Stimulated activated CD8-positive, alpha-beta memory T cell treated with anti-CD3 and anti-CD28 coated beads, Interleukin-4, amount 100 ng/mL, for 24 hours (primary cell): ENCODE data around the gene FBXO8.

Experiments used
- DNase-seq: peaks from one replicate; pipeline ENCODE4 v3.0.0-alpha.2; 2020; ENCODE audit warnings: low read depth

The FBXO8 gene

DNA sequence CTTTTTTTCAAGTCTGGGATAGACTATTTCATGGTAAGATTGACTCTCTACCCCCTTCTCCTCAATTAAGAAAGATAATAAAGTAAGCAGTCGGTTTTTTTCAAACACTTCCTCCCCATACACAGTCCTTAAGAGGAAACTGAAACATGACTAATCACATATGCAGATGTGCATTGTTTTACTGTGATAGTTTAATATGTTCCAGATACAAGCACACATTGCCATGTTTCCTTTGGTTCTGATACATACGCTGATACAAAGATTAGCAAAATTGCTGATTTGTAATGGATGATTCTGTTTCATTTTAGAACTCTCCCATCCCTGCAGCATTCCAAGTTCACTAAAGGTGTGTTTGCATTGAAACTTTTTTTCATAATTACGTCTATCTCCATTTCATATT lies 76.1 kb downstream of the FBXO8 start:
- DNase-seq: no peak

DNA sequence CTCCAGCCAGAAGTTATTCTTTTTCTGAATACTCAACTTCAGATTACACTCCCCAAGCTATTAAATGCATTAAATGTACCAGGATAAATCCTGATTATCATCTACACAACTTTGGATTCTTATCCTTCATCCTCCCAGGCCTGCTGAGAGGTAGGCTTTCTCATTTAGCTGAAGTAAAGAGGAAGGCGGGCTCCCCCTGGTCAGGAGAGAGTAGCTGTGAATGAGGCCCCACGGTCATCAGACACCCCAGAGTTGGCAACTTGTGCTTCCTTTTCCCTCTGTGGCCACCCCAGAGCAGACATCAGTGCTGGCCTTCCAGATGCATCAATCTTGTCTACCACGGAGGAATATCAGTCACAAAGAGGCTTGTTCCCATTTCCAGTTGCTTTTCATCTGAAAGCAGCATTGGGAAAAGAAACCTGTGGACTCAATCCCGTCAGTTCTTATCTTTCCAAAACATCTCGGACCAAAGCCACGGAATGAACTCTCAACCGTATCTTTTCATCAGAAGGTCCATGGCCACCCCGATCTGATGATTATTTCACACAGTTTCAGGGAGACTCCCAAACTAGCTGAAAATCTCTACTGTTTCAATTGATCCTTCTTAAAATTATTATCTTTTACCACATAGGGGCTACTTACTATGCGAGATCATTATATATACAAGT lies 79.2 kb downstream of the FBXO8 start:
- no peak for DNase-seq

- no peak for DNase-seq
Measured at GRCh38 chr4:174201871-174202270, 81.6 kb downstream of the FBXO8 start.

GRCh38 chr4:174199735-174200134 lies 83.7 kb downstream of the FBXO8 start:
- DNase-seq: no peak

GRCh38 chr4:174198828-174199227 lies 84.6 kb downstream of the FBXO8 start:
- no peak for DNase-seq

DNA sequence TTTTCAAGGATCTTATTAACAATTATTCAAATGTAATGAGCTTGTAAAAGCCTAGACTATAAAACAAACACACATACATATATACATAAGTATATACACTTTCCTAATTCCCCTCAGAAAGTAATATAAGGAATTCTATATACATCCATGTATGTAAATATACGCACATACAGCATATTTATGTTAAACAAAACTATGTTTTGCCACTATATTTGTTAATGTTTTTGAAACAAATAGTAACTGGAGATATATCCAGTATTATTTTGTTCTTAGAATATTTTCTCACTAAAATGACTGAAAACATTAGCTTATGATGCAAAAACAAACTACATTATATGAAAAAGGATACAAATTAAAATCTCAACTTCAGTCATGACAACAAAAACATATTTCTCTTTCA lies 85.1 kb downstream of the FBXO8 start:
- DNase-seq: no peak

- no peak for DNase-seq
Measured at GRCh38 chr4:174193438-174194374, 89.8 kb downstream of the FBXO8 start.

- DNase-seq: no peak
Measured at GRCh38 chr4:174192943-174193342, 90.5 kb downstream of the FBXO8 start.

DNA sequence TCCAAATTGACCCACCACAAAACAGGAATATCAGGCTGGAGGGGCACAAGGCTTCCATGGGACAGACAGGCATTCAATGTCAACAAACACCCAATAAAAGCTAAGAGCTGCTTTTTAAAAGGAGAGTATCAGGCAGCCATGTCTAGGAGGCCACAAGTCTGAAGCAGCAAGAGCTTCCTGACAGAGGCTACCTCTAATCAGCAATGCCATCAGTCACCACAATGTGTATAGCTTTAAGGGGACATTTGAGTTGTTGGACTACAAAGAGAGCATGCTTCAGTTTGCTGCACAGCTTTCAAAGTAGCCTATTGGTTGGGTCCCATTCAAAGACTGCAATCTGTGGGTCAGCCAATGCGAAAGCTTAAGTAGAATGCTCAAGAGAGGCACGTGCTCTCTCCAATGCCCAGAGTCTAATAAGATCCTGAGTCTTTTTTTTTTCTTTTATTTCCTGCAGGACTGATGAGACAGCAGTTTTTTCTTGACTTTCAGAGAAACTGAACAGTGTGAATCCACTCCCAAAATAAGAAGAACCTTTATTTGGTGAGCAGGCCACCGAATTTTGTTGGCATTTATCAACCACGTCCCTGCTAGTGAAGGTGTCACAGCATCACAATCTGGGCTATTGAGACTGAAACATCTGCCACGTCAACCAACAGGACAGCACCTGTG lies 92.5 kb downstream of the FBXO8 start:
- DNase-seq: no peak

- no peak for DNase-seq
Measured at GRCh38 chr4:174189392-174190015, 94.0 kb downstream of the FBXO8 start.
